Gastrocnemius medialis (tissue), 4 donors: Measurements from ENCODE around the gene HLA-F.

Experiments used
- CTCF ChIP-seq, 5 experiments: fragments of 450-650 bp in 3 of 5; fragments of 200-600 bp in 2 of 5; sonication (generic) in 2 of 5; IDR thresholded peaks in 4 of 5; conservative IDR thresholded peaks in 1 of 5; 1 replicate in 4 of 5; 2 replicates in 1 of 5; pipeline ENCODE4 v1.5.1; 2016 to 2019; ENCODE audit warnings: antibody characterized with exemption in 5 of 5, mild to moderate bottlenecking in 3 of 5, moderate library complexity in 3 of 5
- POLR2A ChIP-seq, 2 donors: fragments of 450-650 bp; IDR thresholded peaks; one replicate each; pipeline ENCODE4 v1.6.1; 2017; ENCODE audit warnings: antibody characterized with exemption in 2 of 2, mild to moderate bottlenecking in 2 of 2, moderate library complexity in 2 of 2

GRCh38 chr6:29737707-29738630 lies 14.7 kb downstream of the HLA-F start:
- TF ChIP-seq CTCF (IDR thresholded peaks at IDR 0.05 in 4 of 5, conservative IDR thresholded peaks at IDR 0.05 in 1 of 5) (peak; percentile 49 to 68 (median 60)), POLR2A (IDR thresholded peaks at IDR 0.05) (no peak)
